ENCODE measurements around the gene ANKMY1.

The ANKMY1 gene

DNA sequence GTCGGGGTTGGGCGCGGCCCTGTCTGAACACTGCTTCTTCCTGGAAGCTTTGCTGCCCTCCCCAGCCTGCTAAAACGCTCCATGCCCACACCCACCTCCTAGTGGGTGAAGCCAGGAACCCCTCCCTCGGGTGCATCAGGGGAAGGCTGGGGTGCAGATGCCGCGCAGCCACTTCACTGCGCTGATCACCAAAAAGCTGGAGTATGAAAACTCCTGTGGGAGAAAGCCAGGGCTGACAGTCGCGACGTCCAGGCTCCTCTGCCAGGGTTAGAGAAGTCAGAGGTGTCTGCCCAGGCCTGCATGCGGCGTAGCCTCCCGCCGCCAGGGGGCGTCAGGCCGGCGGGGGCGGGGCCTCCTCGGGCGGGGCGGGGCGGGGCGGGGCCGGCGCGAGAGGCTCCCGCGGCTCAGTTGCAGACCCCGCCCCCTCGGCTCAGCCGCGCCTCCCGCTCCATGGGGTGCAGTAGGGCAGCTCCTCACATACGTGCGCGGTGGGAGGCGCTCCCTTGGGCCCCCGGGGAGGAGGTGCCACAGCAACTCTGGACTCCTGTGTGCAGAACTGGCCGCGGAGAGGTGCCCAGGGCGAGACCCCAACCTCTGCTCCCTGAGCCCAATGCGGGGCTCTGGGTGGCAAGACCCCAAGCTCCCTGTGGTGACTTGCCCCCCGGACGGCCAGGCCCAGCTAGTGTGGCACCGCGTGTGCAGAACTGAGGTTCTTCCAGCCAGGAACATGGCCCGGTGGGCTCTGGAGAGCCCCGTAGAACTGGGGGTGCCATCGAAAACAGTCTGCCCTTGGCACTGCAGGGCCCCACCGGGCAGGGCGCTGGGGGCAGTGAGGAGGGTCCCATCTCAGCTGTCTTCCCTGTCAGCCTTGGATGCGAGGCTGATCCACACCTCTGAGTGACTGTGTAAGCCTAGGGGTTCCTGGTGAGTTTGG, 8.7 kb upstream of the ANKMY1 start:
- TF ChIP-seq CTCF (IDR thresholded peaks at IDR 0.05): peak; percentile 97
- TF ChIP-seq ZFX (IDR thresholded peaks at IDR 0.05; ENCODE audit: borderline replicate concordance): no peak
- peak overlapping the region; percentile 94 for H3K27ac ChIP-seq

DNA sequence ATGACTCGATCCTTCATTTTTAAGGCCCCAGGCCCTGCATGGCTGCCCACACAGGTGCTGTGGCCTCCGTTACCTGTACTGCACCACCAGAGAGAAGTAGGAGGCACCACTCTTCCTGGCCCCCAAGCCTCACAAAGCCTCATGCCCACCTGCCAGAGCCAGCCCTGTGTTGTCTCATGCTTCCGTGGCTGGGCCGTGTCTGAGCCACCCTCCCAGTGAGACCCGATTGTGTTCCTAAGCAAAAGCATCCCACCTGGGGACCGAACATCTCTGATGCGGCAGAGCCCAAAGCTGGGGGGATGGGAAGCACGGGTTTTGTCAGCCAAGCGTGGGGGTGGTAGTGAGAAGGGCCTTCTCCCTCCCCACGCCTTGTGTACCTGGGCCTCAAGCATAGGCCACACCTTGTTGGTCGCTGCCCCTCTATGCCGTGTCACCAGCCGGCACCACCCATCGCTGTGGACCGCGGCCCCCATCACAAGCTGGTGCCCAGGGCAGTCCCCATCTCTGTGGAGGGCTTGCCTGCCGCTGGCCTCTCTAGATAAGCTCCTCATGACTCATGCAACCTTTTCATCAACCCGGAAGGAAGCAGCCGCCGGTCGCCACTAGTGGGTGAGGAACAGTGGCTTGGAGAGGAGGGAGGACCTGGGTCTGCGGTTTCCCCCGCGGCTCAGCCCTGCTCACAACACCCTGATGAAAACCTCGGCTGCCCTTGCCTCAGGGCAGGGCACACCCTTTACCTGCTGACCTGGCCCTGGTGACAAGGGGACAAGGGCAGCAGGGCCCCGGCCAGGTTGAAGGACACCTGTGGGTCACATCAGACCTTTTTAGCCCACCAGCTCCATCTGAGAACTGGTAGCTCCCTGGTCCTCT, 7.8 kb upstream of the ANKMY1 start:
- peak overlapping the region; percentile 94 for H3K27ac ChIP-seq
- TF ChIP-seq CTCF (IDR thresholded peaks at IDR 0.05): no peak

GRCh38 chr2:240564561-240565332, 7.0 kb upstream of the ANKMY1 start:
- no peak for TF ChIP-seq CTCF (IDR thresholded peaks at IDR 0.05)
- no peak for TF ChIP-seq ZFX (IDR thresholded peaks at IDR 0.05; ENCODE audit: borderline replicate concordance)
- peak overlapping the region; percentile 98 for H3K27ac ChIP-seq

DNA sequence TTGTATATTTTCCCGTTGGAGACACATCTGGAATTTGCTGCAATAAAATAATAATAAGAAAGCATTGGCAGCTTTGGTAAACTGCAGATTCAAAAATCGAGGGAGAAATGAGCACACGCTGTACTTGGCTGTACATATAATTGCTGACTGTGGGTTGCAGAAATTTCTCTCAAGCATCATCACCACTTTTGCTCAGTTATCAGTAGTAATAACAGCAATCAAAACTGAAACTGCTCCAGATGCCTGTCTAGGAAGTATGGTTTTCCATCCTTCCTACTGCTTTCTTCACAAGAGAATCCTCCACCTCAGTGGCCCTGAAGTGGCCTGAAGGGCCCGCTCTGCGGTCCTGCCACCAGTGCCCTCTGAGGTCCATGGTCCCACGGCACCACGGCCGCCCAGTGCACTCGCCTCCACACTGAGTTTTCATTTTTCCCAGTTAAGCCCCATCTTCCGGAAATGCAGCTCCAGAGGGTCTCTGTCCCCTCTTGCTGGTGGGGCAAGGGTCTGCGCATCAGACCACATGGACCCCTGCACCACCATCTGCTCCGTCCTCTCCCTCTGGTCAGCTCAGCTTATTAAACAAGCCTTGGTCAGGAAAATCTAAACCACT, 6.3 kb upstream of the ANKMY1 start:
- TF ChIP-seq ZFX (IDR thresholded peaks at IDR 0.05; ENCODE audit: borderline replicate concordance) (no peak), CTCF (IDR thresholded peaks at IDR 0.05) (no peak)
- H3K27ac ChIP-seq: peak overlapping the region; percentile 98; the same call in 1 of the 2 replicates

DNA sequence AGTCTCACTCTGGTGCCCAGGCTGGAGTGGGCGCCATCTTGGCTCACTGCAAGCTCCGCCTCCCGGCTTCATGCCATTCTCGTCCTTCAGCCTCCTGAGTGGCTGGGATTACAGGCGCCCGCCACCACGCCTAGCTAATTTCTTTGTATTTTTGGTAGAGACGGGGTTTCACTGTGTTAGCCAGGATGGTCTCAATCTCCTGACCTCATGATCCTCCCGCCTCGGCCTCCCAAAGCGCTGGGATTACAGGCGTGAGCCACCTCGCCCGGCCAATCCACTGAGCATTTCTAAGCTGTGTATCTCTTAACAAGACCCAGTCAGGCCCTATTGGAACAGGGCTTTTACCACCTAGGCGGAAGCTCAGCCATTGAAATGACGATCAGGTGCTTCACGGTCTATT, 5.4 kb upstream of the ANKMY1 start:
- H3K27ac ChIP-seq: peak overlapping the region; percentile 98

- peak overlapping the region; percentile 98 for H3K27ac ChIP-seq
- TF ChIP-seq CTCF (IDR thresholded peaks at IDR 0.05) (peak; percentile 9; the same call in 1 of the 2 replicates), ZFX (IDR thresholded peaks at IDR 0.05; ENCODE audit: borderline replicate concordance) (no peak)
These were observed 3.7 kb upstream of the ANKMY1 start for GRCh38 chr2:240561325-240561971.

Measured in 22Rv1 (cell line).